GM18873 (cell line): Measurements from ENCODE around the gene RRP36.

Experiments
- ATAC-seq: cut with Tn5 transposase; IDR thresholded peaks from one replicate; pipeline ENCODE4 v1.9.1; 2021; ENCODE audit warnings: mild to moderate bottlenecking, moderate library complexity, moderate number of reproducible peaks; ENCODE audit not compliant: unreplicated experiment, low FRiP score

The RRP36 gene

GRCh38 chr6:43060755-43061633, 39.6 kb downstream of the RRP36 start:
- no peak for ATAC-seq

- ATAC-seq, result no peak
Observed at GRCh38 chr6:43061861-43062260, 40.4 kb downstream of the RRP36 start.

- ATAC-seq, result no peak
Observed at GRCh38 chr6:43062818-43063217, 41.4 kb downstream of the RRP36 start.

GRCh38 chr6:43070028-43070632, 48.7 kb downstream of the RRP36 start:
- no peak for ATAC-seq

GRCh38 chr6:43074847-43075669, 53.6 kb downstream of the RRP36 start:
- ATAC-seq, result no peak

- no peak for ATAC-seq
Observed at GRCh38 chr6:43075670-43076463, 54.4 kb downstream of the RRP36 start, which contains the start of gene PTK7. Gene PTK7, plus strand, starts transcription at chr6:43076314. Its CDS starts 175 bp downstream, at chr6:43076489.

GRCh38 chr6:43076464-43077332, 55.3 kb downstream of the RRP36 start:
- ATAC-seq, result no peak

- ATAC-seq, result no peak
Observed at GRCh38 chr6:43077333-43077809, 55.9 kb downstream of the RRP36 start.

- ATAC-seq, result no peak
Observed at GRCh38 chr6:43077981-43078511, 56.6 kb downstream of the RRP36 start.

- ATAC-seq, result no peak
Observed at GRCh38 chr6:43078691-43079090, 57.3 kb downstream of the RRP36 start.
